ENCODE measurements around the gene ZNF782.
A peak's percentile ranks its signal among the peaks of the same experiment; 100 is the strongest.

- TF ChIP-seq, protein P1, sequence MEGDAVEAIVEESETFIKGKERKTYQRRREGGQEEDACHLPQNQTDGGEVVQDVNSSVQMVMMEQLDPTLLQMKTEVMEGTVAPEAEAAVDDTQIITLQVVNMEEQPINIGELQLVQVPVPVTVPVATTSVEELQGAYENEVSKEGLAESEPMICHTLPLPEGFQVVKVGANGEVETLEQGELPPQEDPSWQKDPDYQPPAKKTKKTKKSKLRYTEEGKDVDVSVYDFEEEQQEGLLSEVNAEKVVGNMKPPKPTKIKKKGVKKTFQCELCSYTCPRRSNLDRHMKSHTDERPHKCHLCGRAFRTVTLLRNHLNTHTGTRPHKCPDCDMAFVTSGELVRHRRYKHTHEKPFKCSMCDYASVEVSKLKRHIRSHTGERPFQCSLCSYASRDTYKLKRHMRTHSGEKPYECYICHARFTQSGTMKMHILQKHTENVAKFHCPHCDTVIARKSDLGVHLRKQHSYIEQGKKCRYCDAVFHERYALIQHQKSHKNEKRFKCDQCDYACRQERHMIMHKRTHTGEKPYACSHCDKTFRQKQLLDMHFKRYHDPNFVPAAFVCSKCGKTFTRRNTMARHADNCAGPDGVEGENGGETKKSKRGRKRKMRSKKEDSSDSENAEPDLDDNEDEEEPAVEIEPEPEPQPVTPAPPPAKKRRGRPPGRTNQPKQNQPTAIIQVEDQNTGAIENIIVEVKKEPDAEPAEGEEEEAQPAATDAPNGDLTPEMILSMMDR (IDR thresholded peaks at IDR 0.05): peak; percentile 91
- no peak for TF ChIP-seq ZFX (IDR thresholded peaks at IDR 0.05; ENCODE audit: borderline replicate concordance)
Measured at GRCh38 chr9:96856363-96857286, 2.3 kb upstream of the ZNF782 start.

Data from 22Rv1 (cell line).